ENCODE data around the gene SGSM2.

The SGSM2 gene

DNA sequence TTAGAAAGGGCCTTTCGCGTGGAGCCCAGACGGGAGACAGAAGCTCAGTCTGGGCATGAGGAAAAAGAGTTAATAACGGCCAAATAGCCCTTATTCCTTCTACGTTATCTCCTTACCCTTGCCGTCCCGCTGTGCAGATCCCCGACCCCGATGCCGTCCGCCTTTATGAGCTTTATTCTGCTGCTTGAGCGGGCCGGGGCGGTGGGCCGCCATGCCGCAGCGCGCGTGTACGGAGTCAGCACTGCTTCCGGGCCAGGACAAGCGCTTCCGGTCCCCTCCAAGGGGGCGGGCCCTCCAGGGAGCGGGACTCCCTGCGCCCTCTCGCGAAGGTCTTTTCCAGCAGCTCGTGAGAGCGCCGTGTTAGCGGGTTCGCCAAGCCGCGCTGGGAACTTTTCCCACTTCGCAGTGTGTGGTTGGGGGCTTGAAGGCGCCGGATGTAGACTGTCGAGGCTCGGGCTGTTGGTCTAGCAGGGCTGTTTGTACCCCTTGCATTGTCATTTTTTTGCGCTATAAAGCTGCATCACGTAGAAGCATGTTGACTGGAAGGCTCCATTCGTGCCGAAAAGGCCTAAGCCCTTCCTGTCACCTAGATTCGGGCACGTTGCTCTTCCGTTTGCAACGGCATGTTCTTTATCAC lies 968 bp upstream of the SGSM2 start, which contains the start of gene TSR1:
TSR1 (minus strand) TSS at position 243 of the 637 bp plus-strand sequence; CDS start at position 213, 30 bp downstream.
- DNase-seq (ENCODE audit: extremely low read depth in 1 of 2, low read depth in 1 of 2): peak; percentile 56 to 84

DNA sequence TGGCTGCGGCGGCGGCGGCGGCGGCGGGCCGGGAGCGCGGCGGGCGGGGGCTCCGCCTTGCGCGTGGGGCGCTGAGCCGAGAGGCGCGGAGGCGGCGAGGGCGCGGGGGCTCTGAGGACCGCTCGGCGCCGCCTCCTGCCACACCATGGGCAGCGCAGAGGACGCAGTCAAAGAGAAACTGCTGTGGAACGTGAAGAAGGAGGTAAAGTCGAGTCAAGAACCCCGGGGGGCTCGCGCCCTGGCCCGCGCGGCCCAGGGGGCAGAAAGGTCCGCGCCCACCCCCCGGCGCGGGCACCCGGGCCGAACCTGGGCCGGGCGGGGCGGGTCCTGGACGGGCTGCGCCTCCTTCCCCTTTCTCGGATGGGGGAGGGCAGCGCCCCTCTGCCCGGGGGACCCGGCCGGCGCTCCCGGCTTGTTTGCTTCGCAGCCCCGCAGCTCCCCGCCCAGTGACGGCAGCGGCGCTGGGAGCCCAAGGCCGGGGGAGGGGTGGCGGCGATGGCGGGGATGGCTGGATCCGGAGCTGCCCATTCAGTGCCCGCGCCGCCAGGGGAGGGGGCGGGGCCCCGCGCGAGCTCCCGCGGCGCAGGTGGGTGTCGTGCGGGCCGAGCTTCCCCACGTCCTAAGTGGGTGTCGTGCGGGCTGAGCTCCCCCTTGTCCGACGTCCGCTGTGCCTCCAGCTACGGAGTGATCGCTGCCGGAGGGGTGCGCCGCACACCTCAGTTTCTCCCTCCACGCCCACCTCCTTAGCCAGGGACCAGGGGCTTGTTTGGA lies 428 bp downstream of the SGSM2 start:
- peak in 1 of 2 donors; percentile 23 for DNase-seq (ENCODE audit: extremely low read depth in 1 of 2, low read depth in 1 of 2)

DNA sequence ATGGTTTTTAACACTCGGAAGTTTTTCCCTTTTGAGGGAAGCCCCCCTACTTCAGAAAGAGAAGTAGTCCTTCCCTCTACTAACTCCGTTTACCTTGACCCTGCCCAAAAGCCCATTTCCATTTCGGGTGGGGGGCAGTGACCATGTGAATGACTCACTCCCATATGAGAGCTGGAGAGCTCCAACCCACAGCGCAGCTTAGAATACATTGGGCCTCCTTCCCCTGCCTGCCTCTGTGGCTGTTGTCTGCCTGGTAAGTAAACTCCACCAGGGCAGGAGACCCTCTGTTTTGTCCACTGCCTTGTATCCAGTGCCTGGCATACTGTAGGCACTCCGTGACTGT lies 985 bp downstream of the SGSM2 start:
- no peak for DNase-seq (ENCODE audit: extremely low read depth in 1 of 2, low read depth in 1 of 2)

DNA sequence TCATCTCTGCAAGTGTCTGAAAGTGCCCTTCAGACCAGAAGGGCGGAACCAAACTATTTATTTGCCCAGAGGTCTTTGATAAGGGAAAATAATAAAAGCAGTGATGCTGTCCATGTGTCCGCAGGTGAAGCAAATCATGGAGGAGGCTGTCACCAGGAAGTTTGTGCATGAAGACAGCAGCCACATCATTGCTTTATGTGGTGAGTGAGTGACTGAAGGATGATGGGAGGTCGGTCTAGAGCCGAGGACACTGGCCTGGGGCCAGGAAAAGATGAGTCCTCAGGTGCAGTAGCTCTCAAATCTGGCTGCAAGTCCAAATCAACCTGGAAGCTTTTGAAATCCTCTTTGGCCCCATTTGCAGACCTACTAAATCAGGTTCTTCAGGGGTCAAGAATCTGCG lies 6.1 kb downstream of the SGSM2 start:
- DNase-seq (ENCODE audit: extremely low read depth in 1 of 2, low read depth in 1 of 2): peak; percentile 28 to 34

DNA sequence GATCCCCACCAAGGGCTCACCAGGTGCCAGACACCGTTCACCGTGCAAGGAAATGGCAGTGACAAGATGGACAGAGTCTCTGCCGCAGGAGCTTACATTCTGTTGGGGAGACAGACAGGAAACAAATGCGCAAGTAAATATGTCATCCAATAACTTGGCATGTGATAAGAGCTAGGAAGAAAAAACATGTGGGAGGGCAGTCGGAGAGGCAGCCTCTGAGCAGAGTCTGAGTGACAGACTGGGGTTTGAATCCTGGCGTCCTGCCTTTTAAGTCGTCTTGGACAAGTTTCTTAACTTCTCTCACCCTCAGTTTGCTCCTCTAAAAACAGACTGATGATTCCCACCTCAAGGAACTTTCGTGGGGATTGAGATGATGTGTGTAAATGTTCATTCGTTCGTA lies 7.2 kb downstream of the SGSM2 start:
- DNase-seq (ENCODE audit: extremely low read depth in 1 of 2, low read depth in 1 of 2): no peak

DNA sequence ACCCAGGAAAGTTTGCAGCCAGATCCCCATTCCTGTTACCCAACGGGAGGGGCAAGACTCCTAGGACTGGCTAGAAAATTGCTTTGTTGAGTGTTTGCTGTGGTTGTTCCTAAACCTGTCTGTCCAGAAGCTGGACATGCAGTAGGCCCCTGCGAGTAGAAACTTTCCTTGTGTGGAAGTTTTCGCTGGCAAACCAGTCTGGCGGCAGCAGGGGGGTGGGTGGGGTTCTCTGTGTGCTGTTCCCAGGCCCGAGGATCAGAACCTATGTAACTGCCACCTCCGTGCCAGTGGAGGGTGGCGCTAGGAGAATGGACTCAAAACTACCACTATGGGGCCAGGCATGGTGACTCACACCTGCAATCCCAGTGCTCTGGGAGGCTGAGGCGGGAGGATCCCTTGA lies 9.2 kb downstream of the SGSM2 start:
- no peak for DNase-seq (ENCODE audit: extremely low read depth in 1 of 2, low read depth in 1 of 2)

DNA sequence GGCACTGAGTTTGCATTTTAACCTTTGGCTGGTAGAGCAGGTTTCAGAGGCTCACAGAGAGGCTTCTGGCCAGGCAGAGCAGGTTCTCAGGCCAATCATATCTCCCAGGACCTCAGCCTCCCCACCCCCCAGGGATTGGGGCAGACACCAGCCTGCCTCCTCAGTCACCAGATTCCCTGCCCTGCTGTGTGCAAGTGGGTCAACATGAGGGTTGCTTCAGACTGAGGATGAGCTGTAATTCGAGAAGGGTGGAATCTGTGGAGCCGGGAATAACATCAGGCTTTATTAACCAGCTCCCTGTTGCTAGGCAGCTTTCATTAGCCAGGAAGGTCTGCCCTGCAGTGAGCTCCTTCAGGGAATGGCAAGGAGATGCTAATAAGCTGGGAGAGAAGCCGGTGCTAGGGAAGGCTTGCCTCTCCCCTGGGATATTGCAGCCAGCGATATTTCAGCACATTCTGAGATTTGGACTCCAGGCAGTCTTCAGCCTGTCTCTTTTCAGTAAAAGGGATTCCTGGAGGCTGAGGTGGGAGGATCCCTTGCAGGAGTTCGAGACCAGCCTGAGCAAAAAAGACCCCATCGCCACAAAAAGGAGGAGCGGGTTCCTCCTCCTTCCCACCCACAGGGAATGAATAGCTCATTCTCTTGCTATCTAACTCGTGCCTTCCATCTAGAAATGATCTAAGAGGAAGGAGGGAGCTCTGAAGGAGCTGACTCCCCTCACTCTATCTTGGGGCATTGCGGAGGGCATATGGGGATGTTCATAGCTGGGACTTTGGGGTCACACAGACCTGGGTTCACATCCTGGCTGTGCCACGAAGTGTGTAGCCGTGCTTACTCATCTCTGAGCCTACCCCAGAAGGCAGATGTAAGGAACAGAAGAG lies 10.7 kb downstream of the SGSM2 start:
- no peak for DNase-seq (ENCODE audit: extremely low read depth in 1 of 2, low read depth in 1 of 2)

DNA sequence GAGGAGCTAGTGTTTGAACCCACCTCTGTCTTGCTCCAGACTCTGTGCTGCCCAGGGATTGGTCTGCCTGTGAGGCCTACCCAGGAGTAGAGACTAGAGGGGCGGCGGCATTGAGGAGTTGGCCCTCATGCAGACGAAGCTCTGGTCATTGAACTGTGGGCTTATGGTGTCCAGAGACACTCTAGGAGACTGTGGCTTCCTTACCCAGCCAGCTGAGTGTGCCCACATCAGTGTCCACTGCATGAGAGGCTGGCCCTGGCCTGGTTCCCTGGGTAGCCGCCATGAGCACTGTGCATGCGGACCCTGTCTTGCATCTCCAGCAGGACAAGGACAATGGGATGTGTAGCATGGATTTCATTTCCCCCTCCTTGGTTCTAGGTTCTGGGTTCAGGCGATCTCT lies 14.0 kb downstream of the SGSM2 start:
- DNase-seq (ENCODE audit: extremely low read depth in 1 of 2, low read depth in 1 of 2): no peak

DNA sequence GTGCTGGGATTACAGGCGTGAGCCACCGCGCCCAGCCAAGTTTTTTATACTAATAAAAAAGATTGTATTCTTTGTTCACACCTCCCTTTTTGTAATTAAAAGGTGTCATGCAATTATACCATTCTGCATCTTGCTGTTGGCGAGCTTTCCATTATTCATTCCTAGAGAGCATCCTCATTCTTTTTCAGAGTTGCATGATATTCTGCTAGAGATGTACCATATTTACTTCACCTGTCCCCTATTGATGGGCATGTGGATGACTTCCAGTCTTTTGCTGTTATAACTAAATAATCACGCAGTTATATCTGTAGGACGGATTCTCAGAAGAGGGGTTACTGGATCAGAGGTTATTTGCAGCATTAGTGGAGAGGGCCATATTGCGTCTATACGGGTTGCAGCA lies 17.0 kb downstream of the SGSM2 start:
- no peak for DNase-seq (ENCODE audit: extremely low read depth in 1 of 2, low read depth in 1 of 2)

DNA sequence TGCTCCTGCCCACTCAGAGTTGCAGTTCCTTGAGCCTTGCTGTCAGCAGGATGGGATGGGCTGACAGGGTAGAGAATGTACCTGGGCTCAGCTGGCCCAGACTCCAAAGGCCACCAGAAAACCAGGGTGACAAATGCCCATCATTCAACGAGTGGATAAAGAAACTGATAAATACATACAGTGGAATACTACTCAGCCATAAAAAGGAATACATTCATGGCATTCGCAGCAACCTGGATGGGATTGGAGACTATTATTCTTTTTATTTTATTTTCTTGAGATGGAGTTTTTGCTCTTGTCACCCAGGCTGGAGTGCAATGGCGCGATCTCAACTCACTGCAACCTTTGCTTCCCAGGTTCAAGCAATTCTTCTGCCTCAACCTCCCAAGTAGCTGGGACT lies 19.9 kb downstream of the SGSM2 start:
- no peak for DNase-seq (ENCODE audit: extremely low read depth in 1 of 2, low read depth in 1 of 2)

DNA sequence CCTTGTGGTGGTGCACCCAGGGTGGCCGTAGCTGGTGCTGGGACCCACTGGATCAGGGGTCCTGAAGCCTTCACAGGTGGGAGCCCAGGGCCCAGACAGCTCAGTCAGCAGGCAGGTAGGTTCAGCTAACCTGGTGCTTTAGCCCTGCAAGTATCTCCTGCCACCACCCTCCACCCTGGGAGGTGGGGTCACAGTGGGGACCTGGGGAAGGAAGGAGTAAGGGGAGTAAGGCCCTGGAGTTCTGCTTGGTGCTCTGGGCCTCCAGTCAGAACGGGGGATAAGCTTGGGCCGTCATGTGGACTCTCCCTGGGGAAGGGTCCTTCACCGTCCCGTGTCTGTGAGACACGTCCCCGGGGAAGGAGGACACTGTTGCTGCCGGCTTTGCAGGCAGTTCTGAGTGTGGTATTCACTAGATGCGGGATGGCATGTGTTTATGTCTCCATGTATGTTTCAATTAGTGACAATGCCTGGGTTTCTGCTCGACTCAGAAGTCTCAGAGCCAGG lies 20.7 kb downstream of the SGSM2 start:
- DNase-seq (ENCODE audit: extremely low read depth in 1 of 2, low read depth in 1 of 2): no peak

DNA sequence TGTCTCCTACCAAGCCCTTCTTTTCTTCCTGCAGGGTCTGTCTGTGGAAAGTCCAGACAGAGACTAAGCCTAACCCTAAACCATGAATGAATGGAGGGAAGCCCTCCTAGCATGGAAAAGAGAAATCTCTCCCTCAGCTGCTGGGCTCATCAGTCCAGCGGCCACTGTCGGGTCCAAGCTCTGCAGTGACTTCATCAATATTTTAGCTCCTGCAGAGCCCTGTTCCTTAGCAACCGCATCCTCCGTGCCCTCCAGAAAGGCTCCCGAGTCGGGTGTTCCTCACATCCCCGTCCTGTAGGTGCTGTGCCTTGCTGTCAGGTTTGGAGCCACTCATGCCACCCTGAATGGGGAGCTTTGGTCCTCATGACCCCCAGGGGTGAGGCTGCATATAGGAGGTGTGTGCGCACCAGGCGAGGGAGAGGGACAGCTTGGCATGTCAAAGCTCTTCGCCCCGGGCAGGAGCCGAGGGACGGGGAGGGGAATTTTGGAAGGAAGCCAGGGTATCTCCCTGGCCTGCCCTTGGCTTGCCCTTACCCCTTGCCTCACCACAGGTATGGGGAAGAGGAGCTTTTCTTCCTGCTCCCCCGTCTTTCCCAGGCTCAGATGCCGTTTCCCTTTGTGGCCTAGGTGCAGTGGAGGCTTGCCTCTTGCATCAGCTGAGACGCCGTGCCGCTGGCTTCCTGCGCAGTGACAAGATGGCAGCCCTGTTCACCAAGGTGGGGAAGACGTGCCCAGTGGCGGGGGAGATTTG lies 23.9 kb downstream of the SGSM2 start:
- DNase-seq (ENCODE audit: extremely low read depth in 1 of 2, low read depth in 1 of 2): no peak

DNA sequence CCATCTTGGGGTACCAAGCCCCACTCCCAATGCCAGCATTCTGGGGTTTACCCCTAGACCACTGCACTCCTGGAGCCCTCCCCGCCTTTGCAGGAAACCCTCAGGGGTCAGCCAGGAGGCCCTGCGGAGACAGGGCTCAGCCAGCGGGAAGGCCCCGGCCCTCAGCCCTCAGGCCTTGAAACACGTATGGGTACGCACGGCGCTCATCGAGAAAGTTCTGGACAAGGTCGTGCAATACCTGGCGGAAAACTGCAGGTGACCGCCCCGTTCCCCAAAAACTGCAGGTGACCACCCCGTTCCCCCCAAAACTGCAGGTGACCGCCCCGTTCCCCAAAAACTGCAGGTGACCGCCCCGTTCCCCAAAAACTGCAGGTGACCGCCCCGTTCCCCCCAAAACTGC lies 24.7 kb downstream of the SGSM2 start:
- DNase-seq (ENCODE audit: extremely low read depth in 1 of 2, low read depth in 1 of 2): no peak

DNA sequence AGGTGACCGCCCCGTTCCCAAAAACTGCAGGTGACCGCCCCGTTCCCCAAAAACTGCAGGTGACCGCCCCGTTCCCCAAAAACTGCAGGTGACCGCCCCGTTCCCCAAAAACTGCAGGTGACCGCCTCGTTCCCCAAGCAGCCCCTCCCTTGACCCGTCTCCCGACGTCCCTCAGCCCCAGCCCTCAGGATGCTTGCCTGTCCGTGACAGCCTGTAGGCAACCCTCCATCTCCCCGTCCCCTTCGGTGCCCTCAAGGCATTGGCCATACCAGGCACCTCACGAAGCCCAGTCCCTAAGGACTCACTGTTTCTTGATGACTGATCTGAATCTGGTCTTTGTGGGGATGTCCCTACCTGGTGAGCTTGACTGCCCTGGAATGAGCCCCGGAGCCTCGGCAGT lies 25.1 kb downstream of the SGSM2 start:
- DNase-seq (ENCODE audit: extremely low read depth in 1 of 2, low read depth in 1 of 2): no peak

DNA sequence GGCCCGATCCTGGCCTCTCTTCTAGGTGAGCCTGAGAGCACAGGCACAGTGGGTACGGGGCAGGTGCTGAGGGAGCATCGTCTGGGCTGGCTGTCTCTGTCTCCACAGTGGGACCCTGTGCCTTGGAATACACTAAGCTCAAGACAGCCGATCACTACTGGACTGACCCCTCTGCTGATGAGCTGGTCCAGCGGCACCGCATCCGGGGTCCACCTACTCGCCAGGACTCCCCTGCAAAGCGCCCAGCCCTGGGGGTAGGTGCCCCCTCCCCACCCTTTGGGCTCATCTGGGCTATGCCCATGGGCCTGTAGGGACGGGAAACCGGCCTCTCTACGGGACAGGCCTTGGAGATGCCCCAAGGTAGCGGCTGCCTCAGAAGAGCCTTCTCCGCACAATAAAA lies 25.6 kb downstream of the SGSM2 start:
- DNase-seq (ENCODE audit: extremely low read depth in 1 of 2, low read depth in 1 of 2): no peak

DNA sequence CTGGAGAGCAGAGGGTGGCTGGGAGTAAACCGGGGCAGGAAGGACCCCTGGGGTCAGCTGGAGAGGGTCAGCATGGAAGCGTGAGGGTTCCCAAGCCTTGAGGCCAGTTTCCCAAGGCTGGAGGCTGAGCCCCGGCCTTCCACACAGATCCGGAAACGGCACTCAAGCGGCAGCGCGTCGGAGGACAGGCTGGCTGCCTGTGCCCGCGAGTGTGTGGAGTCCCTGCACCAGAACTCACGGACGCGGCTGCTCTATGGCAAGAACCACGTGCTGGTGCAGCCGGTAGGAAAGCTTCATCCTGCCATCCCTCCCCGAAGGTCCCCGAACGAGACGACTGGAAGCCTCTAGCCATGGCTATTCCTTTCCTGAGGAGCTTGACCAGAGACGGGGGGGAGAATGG lies 26.0 kb downstream of the SGSM2 start:
- no peak for DNase-seq (ENCODE audit: extremely low read depth in 1 of 2, low read depth in 1 of 2)

DNA sequence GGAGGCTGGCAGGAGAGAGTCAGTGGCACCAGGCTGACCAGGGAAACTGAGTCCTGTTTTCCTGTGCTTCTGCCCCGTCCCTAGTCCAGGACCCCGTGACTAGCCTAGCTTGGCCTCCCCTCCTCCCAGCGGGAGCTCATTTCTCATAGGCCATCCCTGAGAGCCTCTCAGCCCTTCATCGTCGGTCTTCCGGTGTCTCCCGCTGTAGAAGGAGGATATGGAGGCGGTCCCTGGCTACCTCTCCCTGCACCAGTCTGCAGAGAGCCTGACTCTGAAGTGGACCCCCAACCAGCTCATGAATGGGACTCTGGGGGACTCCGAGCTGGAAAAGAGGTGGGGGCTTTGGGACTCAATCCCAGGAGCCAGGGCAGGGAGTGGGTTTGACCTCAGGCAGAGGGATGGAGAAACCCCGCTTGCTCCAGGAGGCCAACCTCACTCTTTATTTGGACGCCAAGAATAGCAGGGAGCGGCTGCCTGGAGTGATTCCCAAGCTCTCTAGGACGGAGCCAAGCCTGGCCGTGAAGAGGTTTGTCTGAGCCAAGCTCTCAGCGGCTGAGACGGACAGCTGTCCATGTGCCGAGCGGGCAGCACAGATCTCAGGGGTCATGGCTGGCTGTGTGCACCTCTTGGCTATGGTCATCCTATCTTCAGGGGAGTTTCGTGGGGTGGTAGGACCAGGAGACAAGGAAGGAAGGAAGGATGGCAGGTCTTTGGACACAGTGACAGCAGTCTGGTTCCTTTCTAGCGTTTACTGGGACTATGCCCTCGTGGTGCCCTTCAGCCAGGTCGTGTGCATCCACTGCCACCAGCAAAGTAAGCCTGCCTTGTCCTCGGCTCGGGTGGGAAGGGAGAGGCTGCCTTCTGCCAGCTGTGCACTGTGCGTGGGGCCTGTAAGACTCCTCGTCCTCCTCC lies 26.8 kb downstream of the SGSM2 start:
- DNase-seq (ENCODE audit: extremely low read depth in 1 of 2, low read depth in 1 of 2): no peak

DNA sequence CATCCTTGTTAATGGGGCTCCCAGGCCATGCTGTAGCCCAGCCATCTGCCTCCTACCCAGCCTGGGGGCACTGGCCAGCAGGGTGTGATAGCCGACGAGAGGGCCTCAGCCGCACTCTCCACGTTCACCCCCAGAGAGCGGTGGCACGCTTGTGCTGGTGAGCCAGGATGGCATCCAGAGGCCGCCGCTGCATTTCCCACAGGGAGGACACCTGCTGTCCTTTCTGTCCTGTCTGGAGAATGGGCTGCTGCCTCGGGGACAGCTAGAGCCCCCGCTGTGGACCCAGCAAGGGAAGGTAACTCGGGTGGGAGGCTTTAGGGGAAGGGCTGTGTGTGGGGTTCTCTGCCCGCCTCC lies 27.4 kb downstream of the SGSM2 start:
- no peak for DNase-seq (ENCODE audit: extremely low read depth in 1 of 2, low read depth in 1 of 2)

DNA sequence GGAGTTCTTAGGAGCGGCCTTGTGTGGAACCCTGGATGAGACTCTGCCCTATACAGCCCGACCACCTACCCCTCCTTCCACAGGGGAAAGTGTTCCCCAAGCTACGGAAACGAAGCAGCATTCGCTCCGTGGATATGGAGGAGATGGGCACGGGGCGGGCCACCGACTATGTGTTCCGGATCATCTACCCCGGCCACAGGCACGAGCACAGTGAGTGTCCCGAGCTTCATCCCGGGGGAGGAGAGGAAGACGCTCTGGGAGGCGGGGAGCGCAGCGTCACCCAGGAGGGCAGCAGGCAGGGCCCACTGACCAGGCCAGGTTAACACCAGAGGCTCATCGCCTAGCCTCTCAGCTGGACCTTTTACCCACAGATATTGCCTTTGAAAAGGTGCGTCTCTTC lies 27.8 kb downstream of the SGSM2 start:
- no peak for DNase-seq (ENCODE audit: extremely low read depth in 1 of 2, low read depth in 1 of 2)

Measured in activated CD8-positive, alpha-beta memory T cell treated with anti-CD3 and anti-CD28 coated beads for 1 hour (primary cell).